ENCODE results near the gene OR1K1. TPM values are rescaled to one million over a fixed set of nuclear protein-coding genes. Genes with fewer than 3 reads are reported as not detected.

OR1K1 gene, protein sequence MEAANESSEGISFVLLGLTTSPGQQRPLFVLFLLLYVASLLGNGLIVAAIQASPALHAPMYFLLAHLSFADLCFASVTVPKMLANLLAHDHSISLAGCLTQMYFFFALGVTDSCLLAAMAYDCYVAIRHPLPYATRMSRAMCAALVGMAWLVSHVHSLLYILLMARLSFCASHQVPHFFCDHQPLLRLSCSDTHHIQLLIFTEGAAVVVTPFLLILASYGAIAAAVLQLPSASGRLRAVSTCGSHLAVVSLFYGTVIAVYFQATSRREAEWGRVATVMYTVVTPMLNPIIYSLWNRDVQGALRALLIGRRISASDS
- not detected for total RNA-seq

GRCh38 chr9:122800066-122801060 lies at the start of gene OR1K1:
TSS of gene OR1K1 (plus strand) at chr9:122800123. CDS start at chr9:122800123, 0 bp downstream.
- Histone ChIP-seq H3K4me1 (no peaks in the 10 kb centered on the region), H3K27ac (no peak within 1 kb of the TSS), H3K4me3 (no peak within 1 kb of the TSS), H3K9me3 (no peaks in the 10 kb centered on the region), H3K27me3 (no peaks in the 10 kb centered on the region), H3K36me3 (no peaks in the 10 kb centered on the region)
- no peak for DNase-seq (ENCODE audit: low spot score in 2 of 2)
- TF ChIP-seq CTCF (IDR thresholded peaks at IDR 0.05): no peak
- no peak for TF ChIP-seq POLR2AphosphoS5 (IDR thresholded peaks at IDR 0.05)
- TF ChIP-seq POLR2A (IDR thresholded peaks at IDR 0.05): no peak
- intact Hi-C loops (cut with DNase I; ENCODE audit: low total_unique reads): no loop called here

DNA sequence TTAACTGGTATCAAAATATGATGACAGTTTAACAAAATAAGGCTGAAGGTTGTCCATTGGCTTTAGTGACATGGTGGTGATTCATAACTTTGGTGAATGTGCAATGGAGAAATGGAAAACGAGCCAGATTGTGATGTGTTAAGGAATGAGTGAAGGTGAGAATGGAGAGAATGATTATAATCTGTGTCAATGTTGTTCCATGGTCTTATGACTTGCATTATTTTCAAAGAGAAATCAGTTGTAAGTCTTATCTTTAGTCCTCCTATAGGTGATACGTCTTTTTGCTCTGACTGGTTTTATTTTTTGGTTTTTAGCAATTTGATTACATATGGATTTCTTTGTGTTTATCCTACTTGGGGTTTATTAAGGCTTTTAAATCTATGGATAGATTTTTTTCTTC lies 45.1 kb upstream of the OR1K1 start:
- DNase-seq (ENCODE audit: low spot score in 2 of 2): no peak
- TF ChIP-seq POLR2A (IDR thresholded peaks at IDR 0.05): no peak
- TF ChIP-seq POLR2AphosphoS5 (IDR thresholded peaks at IDR 0.05): no peak
- no peak for TF ChIP-seq CTCF (IDR thresholded peaks at IDR 0.05)
- Histone ChIP-seq H3K27me3 (no peaks in the 10 kb centered on the region), H3K27ac (no peak overlapping the region), H3K4me3 (no peak overlapping the region), H3K9me3 (peaks cover 4 to 18% of the 10 kb centered on the region in 2 donors), H3K36me3 (no peaks in the 10 kb centered on the region), H3K4me1 (no peaks in the 10 kb centered on the region)
- intact Hi-C loops (cut with DNase I; ENCODE audit: low total_unique reads): no loop called here

GRCh38 chr9:122767817-122768216 lies 32.1 kb upstream of the OR1K1 start:
- Histone ChIP-seq H3K27ac (no peak overlapping the region), H3K4me1 (no peaks in the 10 kb centered on the region), H3K27me3 (no peaks in the 10 kb centered on the region), H3K4me3 (no peak overlapping the region), H3K36me3 (no peaks in the 10 kb centered on the region), H3K9me3 (peaks cover 20 to 36% of the 10 kb centered on the region in 2 donors)
- no peak for DNase-seq (ENCODE audit: low spot score in 2 of 2)
- intact Hi-C loops (cut with DNase I; ENCODE audit: low total_unique reads): no loop called here
- no peak for TF ChIP-seq POLR2A (IDR thresholded peaks at IDR 0.05)
- TF ChIP-seq POLR2AphosphoS5 (IDR thresholded peaks at IDR 0.05): no peak
- no peak for TF ChIP-seq CTCF (IDR thresholded peaks at IDR 0.05)

DNA sequence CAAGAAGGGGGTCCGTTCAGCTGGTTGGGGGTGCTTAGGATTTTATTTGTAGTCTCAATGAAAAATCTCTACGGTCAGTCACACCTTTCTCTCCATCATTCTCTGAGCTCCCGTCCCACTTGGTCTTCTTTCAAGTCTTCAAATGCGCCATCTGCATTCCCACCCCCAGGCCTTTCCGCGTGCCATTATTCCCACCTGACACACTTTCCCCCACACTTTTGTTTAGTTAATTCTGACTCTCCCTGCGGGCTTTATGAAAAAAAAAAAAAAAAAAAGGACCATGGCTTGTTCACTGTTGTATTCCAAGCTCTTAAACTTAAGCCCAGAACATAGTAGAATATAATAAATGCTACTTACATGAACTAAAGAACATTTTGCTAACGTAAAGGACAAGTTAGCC lies 22.9 kb upstream of the OR1K1 start:
- DNase-seq (ENCODE audit: low spot score in 2 of 2): no peak
- Histone ChIP-seq H3K4me3 (no peak overlapping the region), H3K9me3 (no peaks in the 10 kb centered on the region), H3K27me3 (no peaks in the 10 kb centered on the region), H3K27ac (no peak overlapping the region), H3K36me3 (no peaks in the 10 kb centered on the region), H3K4me1 (no peaks in the 10 kb centered on the region)
- intact Hi-C loops (cut with DNase I; ENCODE audit: low total_unique reads): no loop called here
- TF ChIP-seq POLR2AphosphoS5 (IDR thresholded peaks at IDR 0.05) (no peak), POLR2A (IDR thresholded peaks at IDR 0.05) (no peak), CTCF (IDR thresholded peaks at IDR 0.05) (no peak)

All from breast epithelium (tissue), 4 donors.